Stimulated activated effector memory CD8-positive, alpha-beta T cell treated with anti-CD3 and anti-CD28 coated beads, Interleukin-12 subunit alpha, Interleukin-12 subunit beta, amount 100 ng/mL, for 72 hours (primary cell): ENCODE results near the gene DENND4B.

Source experiments
- ATAC-seq: fragments of 150-1000 bp; cut with Tn5 transposase; 2 replicates; pipeline ENCODE4 v1.10.0; 2021
- DNase-seq, 2 donors: peaks; one replicate each; pipeline ENCODE4 v3.0.0; 2021 to 2022; ENCODE audit warnings: low spot score in 2 of 2
- H3K27ac Mint-ChIP-seq: one replicate; pipeline ENCODE4 v1.8.0; 2022; ENCODE audit warnings: mild to moderate bottlenecking, mixed read lengths
- H3K36me3 Mint-ChIP-seq: one replicate; pipeline ENCODE4 v1.8.0; 2022; ENCODE audit warnings: mild to moderate bottlenecking, mixed read lengths
- H3K4me1 Mint-ChIP-seq: one replicate; pipeline ENCODE4 v1.8.0; 2022; ENCODE audit warnings: mixed read lengths
- H3K4me3 Mint-ChIP-seq: one replicate; pipeline ENCODE4 v1.8.0; 2022; ENCODE audit warnings: mild to moderate bottlenecking, mixed read lengths
- H3K9me3 Mint-ChIP-seq: one replicate; pipeline ENCODE4 v1.8.0; 2022; ENCODE audit warnings: mixed read lengths

The DENND4B gene

GRCh38 chr1:153942766-153943549, 3.6 kb downstream of the DENND4B start:
- H3K4me1 Mint-ChIP-seq: peaks cover 59% of the 10 kb centered on the region
- peak overlapping the region; percentile 26 for H3K27ac Mint-ChIP-seq

DNA sequence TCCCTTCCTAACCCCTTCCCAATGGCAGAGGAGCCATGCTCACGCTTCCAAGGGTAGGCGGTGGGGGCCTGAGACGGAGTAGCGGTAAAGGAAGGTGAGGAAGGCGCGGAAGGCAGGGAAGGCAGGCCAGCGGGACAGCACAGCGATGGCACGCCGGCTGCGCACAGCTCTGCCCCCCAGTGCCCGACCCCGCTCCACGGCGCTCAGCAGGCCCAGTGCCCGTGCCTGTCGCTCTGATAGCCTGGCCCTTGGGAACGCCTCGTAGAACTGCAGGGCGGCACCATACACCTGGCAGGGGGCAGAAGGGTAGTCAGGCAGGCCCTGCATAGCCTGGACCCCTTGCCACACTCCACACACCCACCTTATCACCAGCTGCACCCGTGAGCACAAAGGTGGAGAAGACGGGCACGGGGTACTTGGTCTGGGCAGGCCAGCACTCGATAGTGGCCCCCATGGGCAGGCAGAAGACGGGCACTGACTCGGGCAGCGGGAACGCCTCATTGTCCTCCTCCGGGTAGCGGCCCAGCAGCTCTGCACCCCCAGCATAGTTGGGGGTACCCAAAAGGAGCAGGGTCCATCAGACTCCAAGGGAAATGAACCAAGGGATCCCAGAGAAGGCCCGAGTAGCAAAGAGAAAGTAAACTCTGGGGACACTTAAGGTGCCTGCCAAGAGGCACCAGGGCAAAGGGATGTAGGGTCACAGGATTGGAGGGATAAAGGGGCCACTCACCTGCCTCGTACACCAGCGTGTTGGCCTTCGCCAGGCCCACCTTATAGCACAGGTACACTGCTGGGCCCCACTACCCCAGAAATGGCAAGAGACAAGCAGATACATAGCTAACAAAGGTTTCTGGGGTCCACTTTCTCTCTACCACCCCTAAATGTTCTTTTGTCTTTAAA, 4.4 kb downstream of the DENND4B start:
- Mint-ChIP-seq H3K27ac (peak overlapping the region; percentile 26), H3K36me3 (peaks cover 87% of the 10 kb centered on the region), H3K4me1 (peaks cover 64% of the 10 kb centered on the region), H3K9me3 (no peaks in the 10 kb centered on the region), H3K4me3 (no peak overlapping the region)
- ATAC-seq (no peak), DNase-seq (no peak)

More at GRCh38 chr1:153942766-153943549, 3.6 kb downstream of the DENND4B start:
- Mint-ChIP-seq H3K36me3 (peaks cover 87% of the 10 kb centered on the region), H3K9me3 (no peaks in the 10 kb centered on the region), H3K4me3 (no peak overlapping the region)
- DNase-seq: no peak
- ATAC-seq: no peak

GRCh38 chr1:153940756-153941155, 5.8 kb downstream of the DENND4B start:
- H3K4me1 Mint-ChIP-seq: peaks cover 67% of the 10 kb centered on the region
- DNase-seq: no peak
- H3K4me3 Mint-ChIP-seq: no peak overlapping the region
- H3K36me3 Mint-ChIP-seq: peaks cover 95% of the 10 kb centered on the region
- ATAC-seq: no peak
- H3K27ac Mint-ChIP-seq: peak overlapping the region; percentile 77
- no peaks in the 10 kb centered on the region for H3K9me3 Mint-ChIP-seq

DNA sequence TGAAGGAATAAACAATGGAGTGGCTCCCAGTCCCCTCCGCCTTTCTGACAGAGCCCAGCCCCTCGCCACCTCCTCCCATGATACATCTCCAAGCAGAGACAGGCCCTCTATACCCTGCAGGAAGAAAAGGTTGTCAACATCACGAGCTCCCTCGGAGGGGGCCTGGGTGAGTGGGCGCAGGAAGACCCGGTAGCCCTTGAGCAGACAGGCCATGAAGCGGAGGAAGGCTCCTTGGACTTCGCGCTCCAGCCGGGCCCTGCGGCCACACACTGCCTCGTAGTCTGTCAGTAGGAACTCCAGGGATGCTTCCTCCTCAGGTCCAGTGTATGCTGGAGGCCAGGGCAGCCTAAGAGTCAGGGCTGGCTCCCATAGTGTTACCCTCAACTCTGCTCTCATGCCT, 7.0 kb downstream of the DENND4B start:
- DNase-seq (no peak), ATAC-seq (no peak)
- no peak overlapping the region for H3K4me3 Mint-ChIP-seq
- no peaks in the 10 kb centered on the region for H3K9me3 Mint-ChIP-seq
- H3K27ac Mint-ChIP-seq: peak overlapping the region; percentile 65
- peaks cover 59% of the 10 kb centered on the region for H3K4me1 Mint-ChIP-seq
- peaks cover 95% of the 10 kb centered on the region for H3K36me3 Mint-ChIP-seq

DNA sequence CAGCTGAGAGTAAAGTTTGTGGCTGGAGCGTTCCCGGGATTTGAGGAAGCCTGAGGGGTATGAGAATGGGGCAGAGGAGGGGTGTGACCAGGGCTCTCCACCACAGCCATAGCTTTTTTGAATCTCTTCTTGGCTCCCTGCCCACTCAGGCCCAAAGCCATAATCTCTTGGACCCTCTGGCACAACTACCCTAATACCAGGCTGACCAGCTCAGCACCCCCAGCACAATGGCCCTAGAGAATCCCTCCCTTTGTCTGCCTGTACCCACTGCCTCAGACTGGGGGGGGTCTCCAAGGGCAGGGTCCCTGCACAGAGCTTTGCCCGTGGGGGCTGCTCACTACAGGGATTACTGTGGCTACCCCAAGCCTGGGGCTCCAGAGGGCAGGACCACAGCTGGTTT, 7.5 kb downstream of the DENND4B start:
- DNase-seq (no peak), ATAC-seq (no peak)
- H3K4me1 Mint-ChIP-seq: peaks cover 54% of the 10 kb centered on the region
- H3K4me3 Mint-ChIP-seq: no peak overlapping the region
- H3K27ac Mint-ChIP-seq: peak overlapping the region; percentile 65
- peaks cover 95% of the 10 kb centered on the region for H3K36me3 Mint-ChIP-seq
- H3K9me3 Mint-ChIP-seq: no peaks in the 10 kb centered on the region

DNA sequence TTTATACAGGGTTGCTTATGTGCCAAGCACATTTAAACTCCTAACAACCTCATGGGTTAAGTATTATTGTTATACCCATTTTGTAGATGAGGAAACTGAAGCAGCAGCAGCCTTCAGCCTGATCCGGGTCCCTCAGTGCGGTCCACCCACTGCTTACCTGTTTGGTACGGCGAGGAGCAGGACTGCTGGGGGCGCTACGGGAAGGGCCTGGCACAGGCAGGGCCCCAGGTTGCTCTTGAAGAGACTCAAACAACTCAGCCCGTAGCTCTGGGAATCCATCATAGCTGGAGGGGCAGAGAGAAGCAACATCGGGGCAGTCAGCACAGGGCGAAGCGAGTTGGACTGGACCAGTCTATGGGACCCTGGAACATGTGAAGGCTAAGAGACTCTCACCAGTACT, 9.2 kb downstream of the DENND4B start:
- DNase-seq (no peak), ATAC-seq (no peak)
- Mint-ChIP-seq H3K4me3 (no peak overlapping the region), H3K36me3 (peaks cover 96% of the 10 kb centered on the region), H3K9me3 (no peaks in the 10 kb centered on the region), H3K4me1 (peaks cover 39% of the 10 kb centered on the region), H3K27ac (peak overlapping the region; percentile 48)

DNA sequence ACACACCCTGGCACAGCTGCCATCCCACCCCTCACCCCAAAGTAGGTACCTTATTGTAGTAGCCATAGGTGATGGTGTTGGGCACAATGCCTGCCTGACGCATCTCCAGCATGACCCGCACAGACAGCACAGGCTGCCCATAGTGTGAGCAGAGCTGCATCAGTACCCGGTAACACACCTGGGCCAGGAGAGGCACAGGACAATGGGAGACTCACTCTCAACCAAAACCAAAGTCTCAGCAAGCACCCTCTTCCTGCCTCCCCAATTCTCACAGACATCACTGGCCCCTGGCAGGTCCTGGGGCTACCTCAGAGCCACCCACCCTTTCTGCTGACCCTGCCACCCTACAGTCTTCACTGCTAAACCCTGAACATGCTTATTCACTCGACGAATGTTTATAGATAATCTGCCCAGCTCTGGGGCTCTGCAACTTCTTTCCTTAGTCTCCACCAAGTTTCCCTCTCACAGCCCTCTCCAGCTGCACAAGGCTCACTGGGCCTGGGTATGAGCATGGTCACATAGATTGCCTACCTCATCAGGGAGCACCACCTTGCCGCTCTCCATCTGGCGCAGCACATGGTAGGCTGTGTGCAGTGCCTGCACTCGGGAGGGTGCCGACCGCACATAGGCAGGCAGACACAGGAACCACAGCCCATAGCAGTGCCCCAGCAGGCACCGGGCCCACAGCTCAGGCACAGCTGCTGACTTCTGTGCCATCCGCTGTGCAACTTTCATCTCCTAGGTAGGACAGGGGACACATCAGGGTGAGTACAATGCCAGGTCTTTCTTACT, 10.3 kb downstream of the DENND4B start:
- Mint-ChIP-seq H3K36me3 (peaks cover 99% of the 10 kb centered on the region), H3K4me3 (no peak overlapping the region), H3K9me3 (no peaks in the 10 kb centered on the region), H3K4me1 (peaks cover 33% of the 10 kb centered on the region), H3K27ac (peak overlapping the region; percentile 48)
- ATAC-seq (no peak), DNase-seq (no peak)

- Mint-ChIP-seq H3K27ac (peak overlapping the region; percentile 26), H3K4me3 (no peak overlapping the region), H3K4me1 (peaks cover 18% of the 10 kb centered on the region), H3K36me3 (peaks cover 99% of the 10 kb centered on the region), H3K9me3 (no peaks in the 10 kb centered on the region)
- ATAC-seq (no peak), DNase-seq (no peak)
Observed at GRCh38 chr1:153934746-153935145, 11.8 kb downstream of the DENND4B start.

DNA sequence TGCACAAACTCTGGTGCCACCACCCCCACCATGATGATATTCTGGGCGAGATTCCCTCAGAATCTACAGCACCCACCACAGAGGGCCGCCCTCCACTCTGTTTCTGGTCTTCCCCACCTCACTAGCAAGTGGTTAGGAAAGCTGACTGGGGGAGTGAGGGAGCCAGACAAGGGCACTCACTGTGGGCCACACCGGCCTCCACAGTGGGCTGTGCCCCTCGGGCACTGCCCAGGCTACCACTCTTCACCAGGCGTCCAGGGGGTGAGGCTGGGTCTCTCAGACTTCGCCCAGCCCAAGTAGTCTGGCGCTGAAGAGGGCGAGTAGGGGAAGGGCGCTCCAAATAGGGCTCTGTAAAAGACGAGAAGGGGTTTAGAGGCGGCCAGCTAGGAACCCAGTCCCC, 12.6 kb downstream of the DENND4B start:
- DNase-seq (no peak), ATAC-seq (no peak)
- peaks cover 98% of the 10 kb centered on the region for H3K36me3 Mint-ChIP-seq
- H3K4me3 Mint-ChIP-seq: no peak overlapping the region
- H3K9me3 Mint-ChIP-seq: no peaks in the 10 kb centered on the region
- H3K4me1 Mint-ChIP-seq: peaks cover 16% of the 10 kb centered on the region
- H3K27ac Mint-ChIP-seq: peak overlapping the region; percentile 26

GRCh38 chr1:153933430-153933829, 13.1 kb downstream of the DENND4B start:
- peaks cover 93% of the 10 kb centered on the region for H3K36me3 Mint-ChIP-seq
- ATAC-seq (no peak), DNase-seq (no peak)
- no peak overlapping the region for H3K27ac Mint-ChIP-seq
- no peaks in the 10 kb centered on the region for H3K9me3 Mint-ChIP-seq
- peaks cover 21% of the 10 kb centered on the region for H3K4me1 Mint-ChIP-seq
- H3K4me3 Mint-ChIP-seq: no peak overlapping the region

DNA sequence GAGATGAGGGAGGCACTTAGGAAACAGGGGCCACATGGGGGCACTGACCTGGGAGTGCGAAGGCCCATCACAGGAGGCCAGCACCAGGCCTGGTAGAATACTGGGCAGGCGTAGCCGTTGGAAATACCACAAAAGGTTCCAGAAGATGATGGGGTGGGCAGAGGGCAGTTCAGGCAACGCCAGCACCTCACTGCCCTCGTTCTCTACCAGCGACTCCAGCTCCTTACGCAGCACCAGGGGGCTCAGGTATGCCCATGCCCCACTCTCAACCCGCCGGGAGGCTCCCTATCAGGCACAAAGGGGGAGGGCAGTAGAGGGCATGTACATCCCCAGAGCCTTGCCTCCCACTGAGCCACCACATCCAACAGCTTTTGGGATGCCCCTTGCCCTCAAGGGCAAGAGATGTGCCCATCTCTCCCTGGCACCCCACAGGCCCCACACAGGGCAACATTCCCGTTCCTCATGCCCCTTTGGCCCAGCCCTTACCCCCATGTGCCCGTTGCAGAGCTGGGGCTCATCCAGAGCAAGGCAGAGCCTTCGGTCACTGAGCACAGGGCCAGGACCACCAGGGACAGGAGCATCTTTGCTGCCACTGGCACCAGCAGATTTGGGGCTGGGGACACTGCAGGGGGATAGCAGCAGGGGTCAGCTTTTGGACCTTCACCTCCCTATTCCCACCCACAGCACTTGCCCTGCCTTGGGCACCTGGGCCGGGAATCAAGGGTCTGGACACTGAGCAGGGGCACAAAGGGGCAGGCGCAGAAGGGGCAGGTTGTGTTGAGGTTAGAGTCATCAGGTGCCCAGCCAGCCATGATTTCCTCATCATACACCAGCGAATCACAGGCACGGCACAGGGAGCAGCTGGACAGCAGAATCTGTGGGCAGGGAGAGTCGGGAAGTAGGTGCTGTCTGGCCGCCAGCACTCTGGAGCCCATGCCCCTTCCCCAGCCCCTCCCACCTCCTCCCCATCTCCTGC, 14.1 kb downstream of the DENND4B start:
- Mint-ChIP-seq H3K4me3 (no peak overlapping the region), H3K9me3 (no peaks in the 10 kb centered on the region), H3K4me1 (peaks cover 23% of the 10 kb centered on the region), H3K27ac (no peak overlapping the region), H3K36me3 (peaks cover 83% of the 10 kb centered on the region)
- ATAC-seq (no peak), DNase-seq (no peak)

- peak; percentile 4 for ATAC-seq
- H3K9me3 Mint-ChIP-seq: no peaks in the 10 kb centered on the region
- DNase-seq: no peak
- peaks cover 11% of the 10 kb centered on the region for H3K4me1 Mint-ChIP-seq
- peaks cover 61% of the 10 kb centered on the region for H3K36me3 Mint-ChIP-seq
- no peak overlapping the region for H3K4me3 Mint-ChIP-seq
- H3K27ac Mint-ChIP-seq: peak overlapping the region; percentile 80
Observed at GRCh38 chr1:153929981-153930948, 16.3 kb downstream of the DENND4B start.

DNA sequence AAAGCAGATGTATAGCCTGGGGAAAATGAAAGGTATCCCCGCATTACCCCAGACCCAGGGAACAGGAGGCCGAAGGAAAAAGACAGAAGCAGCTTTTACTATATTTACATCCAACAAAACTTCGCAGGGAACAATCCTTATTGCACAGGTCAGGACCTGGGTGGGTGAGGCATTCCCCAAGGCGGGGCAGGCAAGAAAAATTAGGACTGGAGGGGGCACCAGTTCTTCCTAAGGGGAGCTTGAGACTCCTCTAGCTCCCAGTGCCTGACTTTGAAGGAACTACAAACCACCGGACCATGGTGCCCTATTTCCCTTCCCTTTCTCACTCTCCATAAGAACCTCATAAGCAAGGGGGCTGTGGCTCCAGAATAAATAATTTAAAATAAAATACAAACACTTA, 17.1 kb downstream of the DENND4B start:
- H3K4me1 Mint-ChIP-seq: peaks cover 11% of the 10 kb centered on the region
- peaks cover 53% of the 10 kb centered on the region for H3K36me3 Mint-ChIP-seq
- H3K4me3 Mint-ChIP-seq: no peak overlapping the region
- no peaks in the 10 kb centered on the region for H3K9me3 Mint-ChIP-seq
- no peak for ATAC-seq
- H3K27ac Mint-ChIP-seq: peak overlapping the region; percentile 80
- DNase-seq: no peak
